ENCODE measurements around the gene SOCS1. TPM values are rescaled to one million over a fixed set of nuclear protein-coding genes. Genes with fewer than 3 reads are reported as not detected.

Gene SOCS1
- total RNA-seq, 1 donor from 2014 or later: 1.6 TPM

DNA sequence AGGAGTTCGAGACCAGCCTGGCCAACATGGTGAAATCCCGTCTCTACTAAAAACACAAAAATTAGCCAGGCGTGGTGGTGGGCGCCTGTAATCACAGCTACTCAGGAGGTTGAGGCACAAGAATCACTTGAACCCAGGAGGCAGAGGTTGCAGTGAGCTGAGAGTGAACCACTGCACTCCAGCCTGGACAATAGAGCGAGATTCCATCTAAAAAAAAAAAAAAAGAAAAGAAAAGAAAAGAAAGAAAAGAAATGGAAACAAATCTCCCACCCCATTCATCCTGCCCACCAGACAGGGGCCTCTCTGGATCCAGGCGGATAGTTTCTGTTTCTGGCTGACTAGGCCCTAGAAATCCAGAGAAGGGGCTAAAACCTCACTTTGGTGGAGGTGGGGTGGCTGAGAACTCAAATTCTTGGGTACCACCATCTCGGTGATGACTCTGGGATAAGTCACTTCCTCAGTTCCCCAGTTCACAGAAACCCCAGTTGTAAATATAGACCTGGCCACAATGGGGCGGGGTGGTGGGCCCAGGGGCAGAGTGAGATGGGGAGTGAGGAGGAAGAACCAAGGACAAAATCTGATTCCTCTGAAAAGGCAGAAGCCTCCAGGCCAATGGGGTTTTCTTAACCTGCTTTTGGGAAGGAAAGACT, 22.2 kb downstream of the SOCS1 start:
- Histone ChIP-seq H3F3A (ENCODE audit: low read depth) (no peaks in the 10 kb centered on the region), H4K20me1 (ENCODE audit: low read depth) (no peaks in the 10 kb centered on the region), H3K79me2 (ENCODE audit: low read depth) (no peaks in the 10 kb centered on the region), H3K9ac (no peak overlapping the region), H3K27ac (no peak overlapping the region), H3K4me2 (no peak overlapping the region), H2AFZ (replicated peaks) (no peak overlapping the region), H3K36me3 (no peaks in the 10 kb centered on the region), H3K9me3 (ENCODE audit: low read depth) (no peaks in the 10 kb centered on the region), H3K27me3 (no peaks in the 10 kb centered on the region), H3K4me1 (no peaks in the 10 kb centered on the region), H3K4me3 (no peak overlapping the region)
- Mint-ChIP-seq H3K36me3 (no peaks in the 10 kb centered on the region), H3K9me3 (no peaks in the 10 kb centered on the region), H3K27ac (no peak overlapping the region), H3K4me3 (no peak overlapping the region), H3K4me1 (peaks cover 2% of the 10 kb centered on the region), H3K27me3 (ENCODE audit: insufficient read depth, low read depth) (peaks cover 8% of the 10 kb centered on the region)
- no peak for DNase-seq (ENCODE audit: low spot score)
- TF ChIP-seq EZH2phosphoT487 (IDR thresholded peaks at IDR 0.05): no peak
- no peak for TF ChIP-seq EZH2 (IDR thresholded peaks at IDR 0.05)
- TF ChIP-seq, protein P1, sequence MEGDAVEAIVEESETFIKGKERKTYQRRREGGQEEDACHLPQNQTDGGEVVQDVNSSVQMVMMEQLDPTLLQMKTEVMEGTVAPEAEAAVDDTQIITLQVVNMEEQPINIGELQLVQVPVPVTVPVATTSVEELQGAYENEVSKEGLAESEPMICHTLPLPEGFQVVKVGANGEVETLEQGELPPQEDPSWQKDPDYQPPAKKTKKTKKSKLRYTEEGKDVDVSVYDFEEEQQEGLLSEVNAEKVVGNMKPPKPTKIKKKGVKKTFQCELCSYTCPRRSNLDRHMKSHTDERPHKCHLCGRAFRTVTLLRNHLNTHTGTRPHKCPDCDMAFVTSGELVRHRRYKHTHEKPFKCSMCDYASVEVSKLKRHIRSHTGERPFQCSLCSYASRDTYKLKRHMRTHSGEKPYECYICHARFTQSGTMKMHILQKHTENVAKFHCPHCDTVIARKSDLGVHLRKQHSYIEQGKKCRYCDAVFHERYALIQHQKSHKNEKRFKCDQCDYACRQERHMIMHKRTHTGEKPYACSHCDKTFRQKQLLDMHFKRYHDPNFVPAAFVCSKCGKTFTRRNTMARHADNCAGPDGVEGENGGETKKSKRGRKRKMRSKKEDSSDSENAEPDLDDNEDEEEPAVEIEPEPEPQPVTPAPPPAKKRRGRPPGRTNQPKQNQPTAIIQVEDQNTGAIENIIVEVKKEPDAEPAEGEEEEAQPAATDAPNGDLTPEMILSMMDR (IDR thresholded peaks at IDR 0.05): no peak

DNA sequence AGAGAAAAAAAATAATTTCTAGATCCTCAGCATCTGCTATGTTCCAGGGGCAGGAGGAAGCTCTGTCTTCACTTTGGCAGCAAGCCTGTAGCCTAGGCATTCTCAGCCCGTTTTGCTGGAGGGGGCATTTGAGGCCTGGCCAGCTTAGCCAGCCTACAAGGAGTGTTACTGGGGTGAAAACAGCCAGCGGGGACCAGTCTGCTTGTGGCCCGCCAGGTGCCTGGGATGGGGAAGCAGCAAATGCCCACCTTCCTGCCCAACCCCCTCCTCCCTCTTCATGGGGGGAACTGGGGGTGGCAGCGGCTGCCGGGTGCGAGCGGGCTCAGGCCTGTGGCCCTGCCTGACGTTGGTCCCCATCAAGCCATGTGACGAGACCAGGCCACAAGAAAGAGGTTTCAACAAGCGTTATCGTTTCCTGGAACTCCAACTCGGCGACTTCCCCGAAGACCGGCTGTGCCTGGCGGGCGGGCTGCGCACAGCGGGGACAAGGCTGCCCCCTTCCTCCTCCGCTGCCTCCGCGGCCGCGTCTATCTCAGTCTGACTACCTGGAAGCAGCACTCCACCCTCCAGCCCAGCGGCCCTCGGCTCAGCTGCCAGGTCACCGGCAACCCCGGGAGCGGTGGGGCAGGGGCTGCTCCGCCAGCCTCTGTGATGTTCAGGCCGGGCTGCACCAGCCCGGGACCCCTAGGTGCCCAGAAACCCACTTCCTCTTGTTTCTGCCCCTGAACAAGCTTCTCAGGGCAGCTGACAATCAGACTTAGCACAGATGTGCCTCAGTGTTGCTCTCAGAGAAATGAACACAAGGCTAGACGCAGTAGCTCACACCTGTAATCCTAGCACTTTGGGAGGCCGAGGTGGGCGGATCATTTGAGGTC, 22.9 kb downstream of the SOCS1 start:
- Histone ChIP-seq H4K20me1 (ENCODE audit: low read depth) (no peaks in the 10 kb centered on the region), H3K9me3 (ENCODE audit: low read depth) (no peaks in the 10 kb centered on the region), H3K4me1 (no peaks in the 10 kb centered on the region), H3K36me3 (no peaks in the 10 kb centered on the region), H3K79me2 (ENCODE audit: low read depth) (no peaks in the 10 kb centered on the region), H3K9ac (no peak overlapping the region), H3K27me3 (no peaks in the 10 kb centered on the region), H3F3A (ENCODE audit: low read depth) (no peaks in the 10 kb centered on the region), H3K4me2 (no peak overlapping the region), H3K4me3 (no peak overlapping the region), H2AFZ (replicated peaks) (no peak overlapping the region), H3K27ac (no peak overlapping the region)
- no peak for DNase-seq (ENCODE audit: low spot score)
- H3K9me3 Mint-ChIP-seq: no peaks in the 10 kb centered on the region
- TF ChIP-seq EZH2 (IDR thresholded peaks at IDR 0.05) (no peak), EZH2phosphoT487 (IDR thresholded peaks at IDR 0.05) (no peak)
- TF ChIP-seq, protein P1 (IDR thresholded peaks at IDR 0.05): no peak
- H3K36me3 Mint-ChIP-seq: no peaks in the 10 kb centered on the region
- H3K4me1 Mint-ChIP-seq: peaks cover 2% of the 10 kb centered on the region
- H3K27ac Mint-ChIP-seq: no peak overlapping the region
- peaks cover 8% of the 10 kb centered on the region for H3K27me3 Mint-ChIP-seq (ENCODE audit: insufficient read depth, low read depth)
- no peak overlapping the region for H3K4me3 Mint-ChIP-seq

DNA sequence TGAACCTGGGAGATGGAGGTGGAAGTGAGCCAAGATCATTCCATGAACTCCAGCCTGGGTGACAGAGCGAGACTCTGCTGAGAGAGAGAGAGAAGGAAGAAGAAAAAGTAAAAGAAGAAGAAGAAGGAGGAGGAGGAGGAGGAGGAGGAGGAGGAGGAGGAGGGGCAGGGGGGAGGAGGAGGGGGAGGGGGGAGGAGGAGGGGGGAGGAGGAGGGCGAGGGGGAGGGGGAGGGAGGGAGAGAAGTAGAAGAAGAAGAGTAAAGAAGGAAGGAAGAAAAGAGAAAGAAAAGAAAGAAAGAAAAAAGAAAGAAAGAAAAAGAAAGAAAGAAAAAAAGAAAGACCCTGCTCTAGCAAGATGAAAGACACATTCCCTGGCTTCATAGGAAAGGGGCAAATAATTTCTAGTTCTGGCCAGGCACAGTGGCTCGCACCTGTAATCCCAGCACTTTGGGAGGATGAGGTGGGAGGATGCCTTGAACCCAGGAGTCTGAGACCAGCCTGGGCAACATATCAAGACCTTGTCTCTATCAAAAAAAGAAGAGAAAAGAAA, 23.6 kb downstream of the SOCS1 start:
- no peaks in the 10 kb centered on the region for H3F3A ChIP-seq (ENCODE audit: low read depth)
- no peak overlapping the region for H3K27ac ChIP-seq
- H3K4me3 Mint-ChIP-seq: no peak overlapping the region
- no peak overlapping the region for H3K4me3 ChIP-seq
- no peak overlapping the region for H3K27ac Mint-ChIP-seq
- H3K9me3 Mint-ChIP-seq: no peaks in the 10 kb centered on the region
- no peak for TF ChIP-seq EZH2 (IDR thresholded peaks at IDR 0.05)
- no peaks in the 10 kb centered on the region for H3K27me3 ChIP-seq
- H3K4me1 Mint-ChIP-seq: peaks cover 2% of the 10 kb centered on the region
- peaks cover 6% of the 10 kb centered on the region for H3K27me3 Mint-ChIP-seq (ENCODE audit: insufficient read depth, low read depth)
- H4K20me1 ChIP-seq (ENCODE audit: low read depth): no peaks in the 10 kb centered on the region
- H3K9me3 ChIP-seq (ENCODE audit: low read depth): no peaks in the 10 kb centered on the region
- H3K4me1 ChIP-seq: no peaks in the 10 kb centered on the region
- no peak overlapping the region for H2AFZ ChIP-seq (replicated peaks)
- no peaks in the 10 kb centered on the region for H3K36me3 ChIP-seq
- no peak overlapping the region for H3K9ac ChIP-seq
- H3K4me2 ChIP-seq: no peak overlapping the region
- H3K79me2 ChIP-seq (ENCODE audit: low read depth): no peaks in the 10 kb centered on the region
- no peak for DNase-seq (ENCODE audit: low spot score)
- H3K36me3 Mint-ChIP-seq: no peaks in the 10 kb centered on the region

All from neural progenitor cell (in vitro differentiated cells).